GM12878 (cell line): Measurements from ENCODE around the gene NFU1. TPM values are rescaled to one million over a fixed set of nuclear protein-coding genes. Genes with fewer than 3 reads are reported as not detected.

Source experiments
- ATAC-seq: fragments of 200-7000 bp; cut with Tn5 transposase; 3 replicates; pipeline ENCODE4 v1.9.1; 2020; ENCODE audit warnings: mild to moderate bottlenecking, moderate library complexity
- BruUV-seq: library from RNA; stranded (reverse); fragments of 400-500 nt; replicated peaks from 2 replicates; lab custom pipeline; 2021; lab: Mats Ljungman, UMichigan
- CTCF ChIA-PET: fragments of 300-600 bp; sonication (Branson Sonifier 250); formaldehyde crosslinking; extraction: SDS; loops from one replicate; lab custom pipeline; 2021; ENCODE audit warnings: inconsistent platforms; lab: Yijun Ruan, JAX
- POLR2A ChIA-PET: fragments of 350-600 bp; formaldehyde crosslinking; extraction: SDS; loops from one replicate; lab custom pipeline; 2021; ENCODE audit warnings: inconsistent platforms; lab: Charles Lee
- RAD21 ChIA-PET: fragments of 300-600 bp; sonication (Branson Sonifier 250); formaldehyde crosslinking; loops from one replicate; lab custom pipeline; 2023; ENCODE audit warnings: antibody characterized with exemption; ENCODE audit not compliant: unreplicated experiment; lab: Charles Lee
- SMC1A ChIA-PET: fragments of 300-600 bp; sonication (Branson Sonifier 250); formaldehyde crosslinking; loops from one replicate; lab custom pipeline; 2023; ENCODE audit not compliant: unreplicated experiment, uncharacterized antibody; lab: Charles Lee
- DNase-seq: peaks from one replicate; pipeline ENCODE4 v3.0.0-alpha.2; 2011; ENCODE audit warnings: low read depth, low spot score
- FAIRE-seq: peaks from 3 replicates; lab custom pipeline; 2011; peaks lifted over from hg19 to GRCh38; lab: Jason Lieb, UNC
- H2AFZ ChIP-seq: 2 replicates; pipeline ENCODE4 v1.6.0; 2011; ENCODE audit warnings: low read depth, low read length, control low read depth; ENCODE audit not compliant: control insufficient read depth
- H3K27ac ChIP-seq: 2 replicates; pipeline ENCODE4 v1.5.1; 2011; ENCODE audit warnings: control low read depth; ENCODE audit not compliant: control insufficient read depth, insufficient read depth
- H3K27me3 ChIP-seq, 2 experiments: replicated peaks in 1 of 2; 2 replicates each; pipeline versions ENCODE4 v1.6.0 to v1.6.1; 2011; ENCODE audit warnings: low read length in 1 of 2; ENCODE audit not compliant: control insufficient read depth in 2 of 2, insufficient read depth in 2 of 2
- H3K36me3 ChIP-seq, 2 experiments: 2 replicates each; pipeline ENCODE4 v1.5.1; 2011; ENCODE audit warnings: low read length in 1 of 2; ENCODE audit not compliant: control insufficient read depth in 2 of 2, insufficient read depth in 2 of 2
- H3K4me1 ChIP-seq: 2 replicates; pipeline ENCODE4 v1.6.1; 2011; ENCODE audit warnings: mild to moderate bottlenecking, low read length, moderate library complexity, mixed read lengths; ENCODE audit not compliant: control insufficient read depth, insufficient read depth
- H3K4me2 ChIP-seq: 2 replicates; pipeline ENCODE4 v1.6.0; 2011; ENCODE audit warnings: control low read depth; ENCODE audit not compliant: control insufficient read depth, insufficient read depth
- H3K4me3 ChIP-seq: fragments of 200-600 bp; sonication (generic); 2 replicates; pipeline ENCODE4 v1.5.1; 2016
- H3K79me2 ChIP-seq: 2 replicates; pipeline ENCODE4 v1.6.0; 2011; ENCODE audit warnings: low read length; ENCODE audit not compliant: control insufficient read depth, insufficient read depth
- H3K9ac ChIP-seq: 2 replicates; pipeline ENCODE4 v1.8.0; 2011; ENCODE audit warnings: low read length, control low read depth, mixed read lengths; ENCODE audit not compliant: control insufficient read depth, insufficient read depth
- H3K9me3 ChIP-seq: replicated peaks from 3 replicates; pipeline ENCODE4 v1.5.1; 2011; ENCODE audit warnings: mild to moderate bottlenecking, low read length; ENCODE audit not compliant: control insufficient read depth, insufficient read depth
- H4K20me1 ChIP-seq: 2 replicates; pipeline ENCODE4 v1.6.0; 2011; ENCODE audit not compliant: control insufficient read depth, insufficient read depth
- ATF7 ChIP-seq: fragments of 450-650 bp; IDR thresholded peaks from 2 replicates; pipeline ENCODE4 v1.6.1; 2016; ENCODE audit warnings: low read depth, mild to moderate bottlenecking
- BCL3 ChIP-seq: IDR thresholded peaks from 2 replicates; pipeline ENCODE4 v1.6.1; 2011; ENCODE audit warnings: borderline replicate concordance, low read depth, mild to moderate bottlenecking, moderate library complexity, low read length; ENCODE audit not compliant: insufficient read depth, poor library complexity, severe bottlenecking
- CBX5 ChIP-seq: sonication (generic); IDR thresholded peaks from 2 replicates; pipeline ENCODE4 v1.6.1; 2016; ENCODE audit warnings: low read depth, moderate library complexity, mild to moderate bottlenecking, inconsistent platforms
- CEBPZ ChIP-seq: fragments of 150-350 bp; IDR thresholded peaks from 2 replicates; pipeline ENCODE4 v1.6.1; 2016; ENCODE audit warnings: low read depth, low read length
- CHD2 ChIP-seq: IDR thresholded peaks from 2 replicates; pipeline ENCODE4 v1.6.1; 2011; ENCODE audit warnings: low read depth, low read length, improper control_type of control experiment, borderline replicate concordance
- CHD4 ChIP-seq: fragments of 200-600 bp; sonication (generic); IDR thresholded peaks from 2 replicates; pipeline ENCODE4 v1.6.1; 2016; ENCODE audit warnings: mild to moderate bottlenecking
- NRF1 ChIP-seq: conservative IDR thresholded peaks from 2 replicates; pipeline ENCODE4 v1.6.1; 2011; ENCODE audit warnings: mild to moderate bottlenecking, low read depth, low read length, improper control_type of control experiment
- RBBP5 ChIP-seq: fragments of 200-600 bp; sonication (generic); conservative IDR thresholded peaks from 2 replicates; pipeline ENCODE4 v1.6.1; 2016
- SMARCA5 ChIP-seq: fragments of 450-650 bp; IDR thresholded peaks from 2 replicates; pipeline ENCODE4 v1.6.1; 2017; ENCODE audit warnings: mild to moderate bottlenecking
- ZBED1 ChIP-seq: IDR thresholded peaks from 2 replicates; pipeline ENCODE4 v1.6.1; 2016; ENCODE audit warnings: borderline replicate concordance
- ZBTB40 ChIP-seq: fragments of 450-650 bp; IDR thresholded peaks from 2 replicates; pipeline ENCODE4 v1.6.1; 2016; ENCODE audit warnings: mild to moderate bottlenecking, moderate library complexity, borderline replicate concordance
- ZNF274 ChIP-seq: IDR thresholded peaks from one replicate; pipeline ENCODE4 v1.8.0; 2011; ENCODE audit not compliant: insufficient read length, insufficient read depth
- WGBS: methylation state at CpG from one replicate; pipeline ENCODE4 v1.1.6; 2016; ENCODE audit warnings: low lambda C conversion rate; ENCODE audit not compliant: insufficient replicate concordance, insufficient coverage; ENCODE audit errors: missing lambda C conversion rate; 5-methylcytosine and 5-hydroxymethylcytosine counted together
- in situ Hi-C: fragments of 300-500 bp; cut with MboI; formaldehyde crosslinking; loops from 9 replicates; pipeline ENCODE4 v1.14.3; 2018; ENCODE audit warnings: mixed read lengths
- intact Hi-C: fragments of 100-400 bp; cut with micrococcal nuclease; formaldehyde crosslinking; loops from one replicate; pipeline ENCODE4 v1.14.2; 2022; ENCODE audit not compliant: unreplicated experiment
- polyA plus RNA-seq, 11 experiments: library from polyadenylated mRNA; depleted of rRNA in 4 of 11; unstranded in 6 of 11; stranded (reverse) in 5 of 11; fragments of >200 nt; fragmentation: Nextera tagmentation in 4 of 11; fragmentation: Illumina TruSeq in 1 of 11; extraction: Ambion mirVana in 4 of 11; extraction: Trizol in 1 of 11; gene quantifications; 1 replicate in 1 of 11; 2 replicates in 10 of 11; pipeline versions ENCODE4 v1.2.1 to v1.2.3, GENCODE V29; 2011 to 2016; ENCODE audit warnings: inconsistent platforms in 2 of 11, missing spikeins in 2 of 11, low read depth in 1 of 11
- total RNA-seq, 4 experiments: library from RNA; depleted of rRNA in 3 of 4; stranded (reverse); fragments of >200 nt in 3 of 4; fragmentation: Illumina TruSeq in 1 of 4; extraction: Trizol in 1 of 4; gene quantifications; 2 replicates each; pipeline versions ENCODE4 v1.2.1 to v1.2.3, GENCODE V29; 2013 to 2021

NFU1 gene
- total and polyA plus RNA-seq, 10 of the 15 experiments (the other 5 are each of a cell fraction or from before 2014, with no cell fraction given), result 27.3 to 86.0 (median 41.5) TPM

GRCh38 chr2:69358914-69359313 is 78.3 kb downstream of the NFU1 start:
- no TSS peak for BruUV-seq
- ChIA-PET POLR2A (no interaction called here), RAD21 (no interaction called here), CTCF (interaction anchor here (1.1 to 2.7 kb wide), 3 partner anchors 17 to 206 kb away, joined by 4 to 11 read pairs (median 9); no protein-coding TSS in a partner anchor), SMC1A (interaction anchor here (0.6 to 1.2 kb wide), 2 partner anchors 11 to 194 kb away, joined by 3 to 4 read pairs; no protein-coding TSS in a partner anchor)
- ATAC-seq (no peak), DNase-seq (no peak), FAIRE-seq (no peak)
- no peaks in the 10 kb centered on the region for H4K20me1 ChIP-seq
- H3K27me3 ChIP-seq, result no peaks in the 10 kb centered on the region
- peaks cover 10 to 42% of the 10 kb centered on the region in 2 experiments for H3K36me3 ChIP-seq
- in situ Hi-C loops, result no loop called here
- intact Hi-C loops, result no loop called here
- no peak overlapping the region for H3K27ac ChIP-seq
- H3K4me3 ChIP-seq, result no peak overlapping the region
- no peak overlapping the region for H3K4me2 ChIP-seq
- H3K79me2 ChIP-seq, result no peaks in the 10 kb centered on the region
- H3K9me3 ChIP-seq, result no peaks in the 10 kb centered on the region
- no peak overlapping the region for H3K9ac ChIP-seq
- H3K4me1 ChIP-seq, result no peaks in the 10 kb centered on the region
- WGBS, result 96% methylated on average over 3 of the region's 3 CpGs
- H2AFZ ChIP-seq, result no peak overlapping the region
- no peak for TF ChIP-seq ATF7
- TF ChIP-seq NRF1, result no peak
- no peak for TF ChIP-seq ZBED1
- TF ChIP-seq CEBPZ, result no peak
- no peak for TF ChIP-seq ZNF274
- no peak for TF ChIP-seq SMARCA5
- no peak for TF ChIP-seq CHD2
- no peak for TF ChIP-seq CBX5
- no peak for TF ChIP-seq CHD4
- no peak for TF ChIP-seq ZBTB40
- TF ChIP-seq BCL3, result no peak
- TF ChIP-seq RBBP5, result no peak
